ENCODE measurements around the gene ABHD4.

GRCh38 chr14:22589096-22589839 is 8.8 kb upstream of the ABHD4 start, which contains the start of gene DAD1:
- TF ChIP-seq CTCF (IDR thresholded peaks at IDR 0.05; ENCODE audit: low read depth, low read length) (no peak), EZH2phosphoT487 (IDR thresholded peaks at IDR 0.05; ENCODE audit: low read depth) (no peak)

All from OCI-LY3 (cell line).